ENCODE measurements around the gene RPS8. TPM values are rescaled to one million over a fixed set of nuclear protein-coding genes. Genes with fewer than 3 reads are reported as not detected.
A peak's percentile ranks its signal among the peaks of the same experiment; 100 is the strongest.
"Not testable (repeated sequence)": the region's sequence is repeated elsewhere in the genome, so short reads cannot be mapped to it uniquely, and the experiment has no call there.

RPS8 gene
- polyA plus RNA-seq (ENCODE audit: insufficient read length in 3 of 3), result 1,000 to 10,000 TPM; 2,201 to 2,252 (median 2,214) TPM

- DNase-seq (ENCODE audit: low read depth in 3 of 3, low spot score in 2 of 3), result peak; percentile 87 to 94 (median 92)
These were observed at the start of gene RPS8 for GRCh38 chr1:44775078-44775929. Gene RPS8, plus strand, starts transcription at chr1:44775540. Its CDS starts 57 bp downstream, at chr1:44775597.

- DNase-seq (ENCODE audit: low read depth in 3 of 3, low spot score in 2 of 3), result peak; percentile 95 to 96 (median 96)
These were observed 44.4 kb upstream of the RPS8 start, which contains the start of gene RNU5D-1 for GRCh38 chr1:44730741-44731512. Gene RNU5D-1, minus strand, starts transcription at chr1:44731170.

- DNase-seq (ENCODE audit: low read depth in 3 of 3, low spot score in 2 of 3), result no peak
These were observed 42.0 kb upstream of the RPS8 start for GRCh38 chr1:44733365-44733764.

- DNase-seq (ENCODE audit: low read depth in 3 of 3, low spot score in 2 of 3), result no peak
These were observed 41.6 kb upstream of the RPS8 start for GRCh38 chr1:44733784-44734183.

GRCh38 chr1:44735992-44736391 is 39.3 kb upstream of the RPS8 start:
- DNase-seq (ENCODE audit: low read depth in 3 of 3, low spot score in 2 of 3), result no peak

GRCh38 chr1:44738953-44739306 is 36.4 kb upstream of the RPS8 start:
- not testable (repeated sequence) for DNase-seq (ENCODE audit: low read depth in 3 of 3, low spot score in 2 of 3)

GRCh38 chr1:44739307-44740178 is 35.8 kb upstream of the RPS8 start, which contains the start of gene KIF2C:
Gene KIF2C, plus strand, starts transcription at chr1:44739837. Its CDS starts 96 bp downstream, at chr1:44739933.
- peak; percentile 94 to 95 (median 94) for DNase-seq (ENCODE audit: low read depth in 3 of 3, low spot score in 2 of 3)

GRCh38 chr1:44740179-44740617 is 35.1 kb upstream of the RPS8 start:
- DNase-seq (ENCODE audit: low read depth in 3 of 3, low spot score in 2 of 3), result no peak

- DNase-seq (ENCODE audit: low read depth in 3 of 3, low spot score in 2 of 3), result no peak
These were observed 32.1 kb upstream of the RPS8 start for GRCh38 chr1:44743211-44743610.

- DNase-seq (ENCODE audit: low read depth in 3 of 3, low spot score in 2 of 3), result no peak
These were observed 27.5 kb upstream of the RPS8 start for GRCh38 chr1:44747878-44748277.

- no peak for DNase-seq (ENCODE audit: low read depth in 3 of 3, low spot score in 2 of 3)
These were observed 17.9 kb upstream of the RPS8 start for GRCh38 chr1:44757420-44757819.

GRCh38 chr1:44759077-44759476 is 16.3 kb upstream of the RPS8 start:
- no peak for DNase-seq (ENCODE audit: low read depth in 3 of 3, low spot score in 2 of 3)

- no peak for DNase-seq (ENCODE audit: low read depth in 3 of 3, low spot score in 2 of 3)
These were observed 14.5 kb upstream of the RPS8 start for GRCh38 chr1:44760876-44761275.

- DNase-seq (ENCODE audit: low read depth in 3 of 3, low spot score in 2 of 3), result not testable (repeated sequence)
These were observed 8.9 kb upstream of the RPS8 start for GRCh38 chr1:44766421-44766820.

GRCh38 chr1:44775930-44776729 is 790 bp downstream of the RPS8 start:
- DNase-seq (ENCODE audit: low read depth in 3 of 3, low spot score in 2 of 3), result no peak

- DNase-seq (ENCODE audit: low read depth in 3 of 3, low spot score in 2 of 3), result no peak
These were observed 1.4 kb downstream of the RPS8 start for GRCh38 chr1:44776730-44777068.

GRCh38 chr1:44777547-44777946 is 2.2 kb downstream of the RPS8 start:
- no peak for DNase-seq (ENCODE audit: low read depth in 3 of 3, low spot score in 2 of 3)

- DNase-seq (ENCODE audit: low read depth in 3 of 3, low spot score in 2 of 3), result no peak
These were observed 2.8 kb downstream of the RPS8 start for GRCh38 chr1:44777969-44778635.
